NCI-H1694 treated with DMSO at 0.1 percent for 48 hours (cell line): ENCODE measurements around the gene IDH2.
"Not testable (repeated sequence)": the region's sequence is repeated elsewhere in the genome, so short reads cannot be mapped to it uniquely, and the experiment has no call there.

Source experiments
- DNase-seq: peaks from one replicate; lab custom pipeline; 2025; lab: John Stamatoyannopoulos, UW

IDH2 gene

GRCh38 chr15:90114451-90114901, 12.2 kb upstream of the IDH2 start:
- no peak for DNase-seq

- DNase-seq: no peak
Measured at GRCh38 chr15:90113166-90113565, 10.9 kb upstream of the IDH2 start.

DNA sequence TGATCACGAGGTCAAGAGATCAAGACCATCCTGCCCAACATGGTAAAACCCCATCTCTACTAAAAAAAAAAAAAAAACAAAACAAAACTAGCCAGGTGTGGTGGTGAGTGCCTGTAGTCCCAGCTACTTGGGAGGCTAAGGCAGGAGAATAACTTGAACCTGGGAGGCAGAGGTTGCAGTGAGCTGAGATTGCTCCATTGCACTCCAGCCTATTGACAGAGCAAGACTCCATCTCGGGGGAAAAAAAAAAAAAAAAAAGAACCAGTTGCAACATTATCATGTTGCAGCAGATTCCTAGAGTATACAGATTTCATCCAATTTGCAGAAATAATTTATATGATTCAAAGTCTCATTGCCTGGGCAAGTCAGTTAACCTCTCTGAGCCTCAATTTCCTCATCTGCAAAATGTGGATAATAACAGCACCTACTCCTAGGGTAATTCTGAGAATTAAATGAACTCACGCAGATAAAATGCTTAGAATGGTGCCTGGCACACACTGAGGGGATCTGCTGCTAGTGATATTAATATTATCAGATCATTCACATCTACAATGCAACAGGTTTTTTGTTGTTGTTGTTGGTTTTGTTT, 7.0 kb upstream of the IDH2 start:
- not testable (repeated sequence) for DNase-seq

DNA sequence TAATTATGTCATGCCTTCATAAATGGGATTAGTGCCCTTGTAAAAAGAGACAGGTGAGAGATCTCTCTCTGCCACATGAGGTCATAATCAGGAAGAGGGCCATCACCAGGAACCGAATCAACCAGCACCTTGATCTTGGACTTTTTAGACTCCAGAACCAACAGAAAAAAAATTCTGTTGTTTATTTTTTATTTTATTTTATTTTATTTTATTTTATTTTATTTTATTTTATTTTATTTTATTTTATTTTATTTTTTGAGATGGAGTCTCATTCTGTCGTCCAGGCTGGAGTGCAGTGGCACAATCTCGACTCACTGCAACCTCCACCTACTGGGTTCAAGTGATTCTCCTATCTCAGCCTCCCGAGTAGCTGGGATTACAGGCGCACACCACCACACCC, 5.8 kb upstream of the IDH2 start:
- not testable (repeated sequence) for DNase-seq

DNA sequence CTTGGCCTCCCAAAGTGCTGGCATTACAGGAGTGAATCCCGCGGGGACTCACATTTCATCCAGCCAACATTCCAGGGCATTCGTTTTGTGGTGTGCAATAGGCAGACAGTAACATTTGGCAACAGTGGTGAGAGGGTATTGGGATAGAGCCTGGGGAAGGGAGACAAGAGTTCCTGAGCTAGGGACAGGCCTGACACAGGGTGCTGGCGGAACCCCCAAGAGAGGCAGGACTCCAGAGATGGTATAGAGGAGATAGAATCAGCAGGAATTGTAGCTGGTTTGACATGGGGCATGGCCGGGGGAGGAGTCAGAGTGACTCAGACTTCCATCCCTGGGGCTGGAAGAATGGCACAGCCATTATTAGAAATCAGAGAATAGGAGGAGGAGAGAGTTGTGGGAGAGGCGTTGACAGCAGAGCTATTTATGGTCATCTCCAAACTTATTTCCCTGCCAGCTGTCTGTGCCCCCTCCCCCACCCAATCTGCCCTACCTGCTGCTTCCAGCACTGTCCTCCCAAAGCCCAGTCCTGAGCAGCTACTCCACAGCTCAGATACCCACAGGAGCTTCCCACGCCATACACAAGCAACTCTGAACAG, 4.4 kb upstream of the IDH2 start:
- no peak for DNase-seq

- no peak for DNase-seq
Measured at GRCh38 chr15:90105521-90105920, 3.3 kb upstream of the IDH2 start.

DNA sequence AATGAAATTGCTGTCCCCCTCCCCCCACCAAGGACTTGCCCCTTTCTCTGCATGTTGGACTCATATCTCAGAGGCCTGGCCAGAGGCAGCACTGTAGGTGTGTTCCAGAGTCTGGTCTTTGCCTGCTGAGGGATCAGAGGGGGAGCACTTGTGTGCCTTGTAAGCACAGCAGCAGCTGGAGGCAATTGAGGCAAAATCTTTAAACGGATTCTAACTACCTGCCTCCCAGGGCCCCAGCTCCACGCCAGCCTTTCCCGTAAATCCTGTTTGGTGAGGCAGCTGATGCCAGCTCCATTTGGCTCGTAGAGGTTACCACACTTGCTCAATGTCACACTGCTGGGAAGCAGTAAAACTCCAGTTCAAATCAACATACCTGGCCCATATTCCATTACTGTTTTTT, 2.3 kb upstream of the IDH2 start:
- DNase-seq: no peak

DNA sequence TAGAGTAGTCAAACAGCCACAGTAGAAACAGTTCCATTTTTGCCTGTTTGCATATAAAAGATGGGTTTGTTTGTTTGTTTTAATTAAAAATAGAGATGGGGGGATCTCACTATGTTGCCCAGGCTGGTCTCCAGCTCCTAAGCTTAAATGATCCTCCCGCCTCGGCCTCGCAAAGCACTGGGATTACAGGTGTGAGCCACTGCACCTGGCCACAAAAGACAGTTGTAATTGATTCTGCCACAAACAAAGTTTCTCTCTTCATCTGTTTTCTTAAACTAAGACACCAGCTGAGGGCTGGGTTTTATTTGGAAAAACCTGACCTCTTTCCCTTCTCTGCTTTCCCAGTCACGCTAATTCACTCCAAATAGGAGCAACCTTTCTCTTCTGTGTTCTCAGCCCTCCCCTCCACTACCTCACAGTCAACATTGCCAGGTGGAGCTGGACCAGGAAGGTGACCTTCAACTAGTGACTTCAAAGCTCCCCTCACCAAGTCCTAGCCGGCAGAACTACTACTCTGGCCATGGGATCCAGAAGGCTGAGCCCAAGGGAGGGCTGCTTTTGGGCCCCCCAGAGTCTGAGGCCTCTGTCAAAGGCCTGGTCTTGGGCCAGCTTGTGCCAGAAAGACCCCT, 1.5 kb upstream of the IDH2 start:
- no peak for DNase-seq

DNA sequence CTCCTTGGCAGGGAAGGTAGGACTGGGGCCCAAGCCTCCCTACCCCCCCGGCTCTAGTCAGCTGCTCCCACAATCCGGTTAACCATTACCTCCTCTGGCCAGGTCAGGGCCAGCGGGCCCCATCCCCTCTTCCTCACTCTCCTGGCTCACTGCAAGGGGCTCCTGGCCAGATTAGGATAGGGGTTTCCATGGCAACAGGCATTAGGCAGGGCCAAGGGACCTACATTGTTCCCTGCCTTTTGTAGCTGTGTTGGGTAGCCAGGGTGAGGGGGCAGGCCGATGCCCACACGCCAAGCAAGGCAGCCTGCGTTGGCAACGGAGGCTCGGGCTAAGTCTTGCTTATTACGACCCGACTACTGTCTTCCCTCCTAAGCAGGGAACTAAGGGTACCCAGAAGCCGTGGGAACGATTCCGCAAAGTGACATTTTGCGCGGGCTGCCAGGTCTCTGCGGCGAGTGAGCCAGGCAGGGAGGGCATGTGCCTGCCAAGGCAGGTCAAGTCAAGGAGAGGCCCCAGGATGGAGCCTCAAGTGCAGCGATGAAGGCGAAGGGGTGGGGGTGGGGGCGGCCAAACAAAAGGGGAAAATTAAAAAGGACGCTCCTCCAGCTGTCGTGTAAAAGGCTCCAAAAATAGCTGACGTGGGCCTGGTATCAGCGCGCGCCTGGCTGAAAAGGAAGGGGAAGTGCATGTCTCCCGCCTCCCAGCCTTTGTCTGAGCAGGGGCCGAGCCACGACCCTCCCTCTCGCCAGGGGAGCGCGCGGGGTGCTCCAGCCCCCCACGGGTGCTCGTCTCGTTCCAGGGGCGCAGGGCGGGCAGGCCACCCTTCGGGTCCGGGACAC, 919 bp downstream of the IDH2 start:
- DNase-seq: no peak

DNA sequence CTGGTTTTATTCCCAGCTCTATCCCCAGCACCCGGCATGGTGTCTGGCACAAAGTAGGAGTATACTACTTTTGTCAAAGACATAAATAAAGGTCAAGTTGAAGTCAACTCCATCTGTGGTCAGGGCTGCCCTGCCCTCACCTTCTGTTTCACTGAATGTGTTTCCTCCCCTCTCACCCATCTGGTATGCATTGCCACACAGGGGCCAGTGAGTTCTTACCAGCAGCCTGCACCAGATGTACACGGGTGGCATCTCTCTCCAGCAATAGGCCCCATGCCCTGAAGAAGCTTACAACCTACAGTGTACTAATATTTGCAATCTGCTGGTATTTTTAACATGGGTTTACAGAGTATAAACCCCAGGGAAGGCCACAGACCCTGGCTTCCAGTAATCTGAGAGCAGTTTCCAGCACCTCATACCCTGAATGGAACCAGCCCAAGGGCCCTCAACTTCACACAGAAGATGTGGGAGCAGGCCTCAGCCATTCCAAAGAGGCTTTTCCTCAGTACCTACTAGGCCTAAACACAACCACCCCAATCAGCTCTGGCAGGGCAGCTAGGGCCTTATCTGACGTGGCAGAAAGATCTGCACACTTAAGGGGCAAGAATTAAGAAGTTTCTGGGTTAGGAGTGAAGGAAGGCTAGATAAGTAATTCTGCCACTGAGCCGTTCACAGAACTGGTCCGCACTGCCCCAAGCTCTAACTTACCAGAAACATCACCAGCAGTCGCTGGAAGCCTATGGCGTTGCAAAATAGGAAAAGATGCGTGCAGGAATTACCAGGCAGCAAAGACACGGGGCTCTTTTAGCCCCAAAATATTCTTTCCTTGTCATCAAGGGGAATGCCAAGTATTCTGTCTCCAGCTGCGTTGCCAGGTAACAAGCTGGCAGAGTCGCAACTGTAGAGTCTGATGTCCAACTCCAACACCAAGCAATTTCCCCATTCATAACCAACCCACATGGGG, 2.1 kb downstream of the IDH2 start:
- peak; percentile 23 for DNase-seq

- DNase-seq: no peak
Measured at GRCh38 chr15:90099072-90099867, 3.0 kb downstream of the IDH2 start.

DNA sequence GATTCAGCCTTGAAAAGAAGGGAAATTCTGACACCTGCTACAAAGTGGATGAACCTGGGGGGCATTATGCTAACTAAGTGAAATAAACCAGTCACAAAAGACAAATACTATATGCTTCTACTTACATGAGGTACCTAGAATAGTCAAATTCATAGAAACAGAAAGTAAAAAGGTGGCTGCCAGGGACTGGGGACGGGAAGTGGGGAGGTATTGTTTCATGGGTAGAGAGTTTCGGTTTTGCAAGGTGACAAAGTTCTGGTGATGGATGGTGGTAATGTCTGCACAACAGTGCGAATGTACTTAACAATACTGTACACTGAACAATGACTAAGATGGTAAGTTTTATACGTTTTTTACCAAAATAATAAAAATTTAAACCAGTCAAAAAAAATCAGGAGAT, 4.8 kb downstream of the IDH2 start:
- DNase-seq: no peak

DNA sequence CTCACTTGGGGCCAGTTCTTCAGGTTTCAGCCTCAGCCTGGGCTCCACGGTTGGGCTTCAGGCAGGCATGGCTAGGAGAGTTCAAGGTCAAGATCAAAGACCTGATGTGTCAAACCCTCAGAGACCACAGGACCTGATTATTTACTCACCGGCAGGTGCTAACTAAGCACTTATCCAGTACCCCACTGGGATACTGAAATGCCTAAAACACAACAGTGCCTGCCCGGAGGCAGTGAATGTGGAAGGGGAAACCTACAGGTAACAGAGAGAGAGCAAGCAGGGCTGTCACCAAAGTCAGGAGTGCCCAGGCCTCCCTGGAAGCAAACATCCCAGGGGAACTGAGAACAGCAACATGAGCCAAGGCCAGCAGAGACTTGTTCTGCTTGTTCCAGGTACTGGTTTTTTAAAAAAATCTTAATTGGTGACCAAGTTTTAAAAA, 6.7 kb downstream of the IDH2 start:
- DNase-seq: no peak

GRCh38 chr15:90091156-90091931, 10.9 kb downstream of the IDH2 start:
- no peak for DNase-seq

GRCh38 chr15:90090226-90090848, 11.9 kb downstream of the IDH2 start:
- no peak for DNase-seq

- peak; percentile 10 for DNase-seq
Measured at GRCh38 chr15:90087454-90088154, 14.7 kb downstream of the IDH2 start.

DNA sequence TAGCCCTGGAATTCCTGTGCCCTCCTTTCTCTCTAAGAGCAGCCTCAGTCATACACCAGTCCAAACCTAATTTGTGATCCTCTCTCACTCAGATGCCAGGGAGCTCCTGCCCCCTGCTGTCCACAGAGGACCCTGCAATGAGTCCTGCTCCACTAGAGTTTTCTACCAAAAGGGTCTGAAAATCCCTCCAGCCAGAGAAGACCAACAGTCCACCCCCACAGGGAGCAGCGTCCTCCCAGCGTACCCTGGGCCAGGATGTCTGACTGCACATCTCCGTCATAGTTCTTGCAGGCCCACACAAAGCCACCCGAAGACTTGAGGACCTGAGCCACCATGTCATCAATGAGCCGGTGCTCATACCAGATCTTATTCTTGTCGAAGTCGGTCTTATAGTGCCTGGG, 15.4 kb downstream of the IDH2 start:
- DNase-seq: no peak

DNA sequence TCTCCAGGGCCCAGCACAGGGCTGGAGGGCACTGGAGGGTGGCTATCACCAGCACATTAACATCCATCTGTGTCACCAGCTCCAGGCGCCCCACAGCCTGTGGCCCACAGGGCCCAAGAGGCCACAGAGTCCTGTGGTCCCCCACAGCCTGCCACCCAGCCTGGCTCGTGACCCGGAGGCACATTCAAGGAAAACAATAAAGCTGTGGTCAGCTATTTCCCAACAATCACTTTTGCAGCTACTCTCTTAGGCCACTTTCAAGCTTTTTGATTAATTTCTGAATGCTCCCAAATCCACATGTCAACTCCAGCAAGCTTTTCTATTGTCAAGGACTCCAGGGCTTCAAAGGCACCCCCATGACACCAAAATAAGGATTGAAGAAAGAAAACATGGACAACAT, 16.7 kb downstream of the IDH2 start:
- no peak for DNase-seq
